Hepatocyte (in vitro differentiated cells): ENCODE measurements around the gene KBTBD8. TPM values are rescaled to one million over a fixed set of nuclear protein-coding genes. Genes with fewer than 3 reads are reported as not detected.

Source experiments
- DNase-seq: peaks from one replicate; pipeline ENCODE4 v3.0.0-alpha.2; 2016; ENCODE audit warnings: low spot score
- H2AFZ ChIP-seq: fragments of 200-600 bp; sonication (generic); 2 replicates; pipeline ENCODE4 v1.6.0; 2016; ENCODE audit warnings: antibody characterized with exemption, mild to moderate bottlenecking
- H3K27ac ChIP-seq: fragments of 200-600 bp; sonication (generic); 2 replicates; pipeline ENCODE4 v1.5.1; 2016; ENCODE audit warnings: mild to moderate bottlenecking
- H3K27me3 ChIP-seq: fragments of 200-600 bp; sonication (generic); 2 replicates; pipeline ENCODE4 v1.6.1; 2016
- H3K36me3 ChIP-seq: fragments of 200-600 bp; sonication (generic); replicated peaks from 2 replicates; pipeline ENCODE4 v1.5.1; 2016; ENCODE audit warnings: low read depth; ENCODE audit not compliant: insufficient read depth
- H3K4me1 ChIP-seq: fragments of 200-600 bp; sonication (generic); 2 replicates; pipeline ENCODE4 v1.5.1; 2016; ENCODE audit warnings: mild to moderate bottlenecking, moderate library complexity; ENCODE audit not compliant: insufficient read depth
- H3K4me2 ChIP-seq: fragments of 200-600 bp; sonication (generic); 2 replicates; pipeline ENCODE4 v1.6.0; 2016
- H3K4me3 ChIP-seq: fragments of 200-600 bp; sonication (generic); 2 replicates; pipeline ENCODE4 v1.5.1; 2016; ENCODE audit warnings: mild to moderate bottlenecking
- H3K79me2 ChIP-seq: fragments of 200-600 bp; sonication (generic); 2 replicates; pipeline ENCODE4 v1.6.0; 2017; ENCODE audit warnings: mild to moderate bottlenecking
- H3K9me2 ChIP-seq: fragments of 200-600 bp; sonication (generic); replicated peaks from 2 replicates; pipeline ENCODE4 v1.6.0; 2017; ENCODE audit warnings: mild to moderate bottlenecking; ENCODE audit not compliant: insufficient read depth
- H3K9me3 ChIP-seq: fragments of 200-600 bp; sonication (generic); 2 replicates; pipeline ENCODE4 v1.5.1; 2016; ENCODE audit warnings: low read depth, mild to moderate bottlenecking
- H4K20me1 ChIP-seq: fragments of 200-600 bp; sonication (generic); 2 replicates; pipeline ENCODE4 v1.6.0; 2016; ENCODE audit warnings: mild to moderate bottlenecking; ENCODE audit not compliant: insufficient read depth, poor library complexity, severe bottlenecking
- EZH2 ChIP-seq: fragments of 200-600 bp; sonication (generic); IDR thresholded peaks from 2 replicates; pipeline ENCODE4 v1.6.1; 2016; ENCODE audit warnings: antibody characterized with exemption, mild to moderate bottlenecking, borderline replicate concordance
- EZH2phosphoT487 ChIP-seq: fragments of 200-600 bp; sonication (generic); IDR thresholded peaks from one replicate; pipeline ENCODE4 v1.6.1; 2018; ENCODE audit warnings: antibody characterized with exemption, mild to moderate bottlenecking, low read depth, moderate library complexity; ENCODE audit not compliant: unreplicated experiment, severe bottlenecking
- WGBS: methylation state at CpG from one replicate; pipeline ENCODE4 v1.1.6; 2016; ENCODE audit warnings: low lambda C conversion rate; ENCODE audit errors: missing lambda C conversion rate; 5-methylcytosine and 5-hydroxymethylcytosine counted together
- polyA plus RNA-seq: library from polyadenylated mRNA; unstranded; fragments of >200 nt; fragmentation: Nextera tagmentation; extraction: Ambion mirVana; gene quantifications from 2 replicates; pipeline ENCODE4 v1.2.1, GENCODE V29; 2016
- total RNA-seq: library from RNA; depleted of rRNA; stranded (reverse); fragments of >200 nt; gene quantifications from 2 replicates; pipeline ENCODE4 v1.2.3, GENCODE V29; 2014
- TF ChIP-seq, protein P1 (sequence below): fragments of 200-600 bp; sonication (generic); IDR thresholded peaks from 2 replicates; pipeline ENCODE4 v1.5.1; 2016; ENCODE audit warnings: antibody characterized with exemption, mild to moderate bottlenecking; ENCODE audit not compliant: poor library complexity

Gene KBTBD8
- total and polyA plus RNA-seq, 2 experiments from 2014 or later: 3.9 to 14.2 TPM

DNA sequence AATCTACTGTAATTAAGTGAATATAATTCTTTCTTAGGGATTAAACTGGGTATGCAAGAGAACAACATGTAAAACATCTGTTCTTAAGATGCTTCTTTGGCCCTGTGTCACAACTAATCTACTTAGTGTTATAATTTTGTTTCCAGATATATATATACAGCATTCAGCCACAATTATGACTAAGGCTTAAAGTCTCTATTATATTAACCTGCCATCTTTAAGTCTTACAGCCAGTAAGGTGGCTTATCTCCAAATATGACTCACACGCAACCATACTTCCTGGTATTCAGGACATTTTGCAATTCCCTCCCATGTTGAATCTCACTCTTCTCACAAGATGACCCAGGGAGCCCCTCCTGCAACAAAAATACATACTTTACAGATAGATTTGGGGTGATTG lies 6.6 kb upstream of the KBTBD8 start:
- no peaks in the 10 kb centered on the region for H3K36me3 ChIP-seq
- no peaks in the 10 kb centered on the region for H3K4me1 ChIP-seq
- no peaks in the 10 kb centered on the region for H3K79me2 ChIP-seq
- WGBS: 83% methylated on average over 1 of the region's 1 CpG
- H3K9me2 ChIP-seq: no peaks in the 10 kb centered on the region
- H2AFZ ChIP-seq: no peak overlapping the region
- no peak overlapping the region for H3K4me2 ChIP-seq
- TF ChIP-seq EZH2 (no peak), EZH2phosphoT487 (no peak)
- TF ChIP-seq, protein P1, sequence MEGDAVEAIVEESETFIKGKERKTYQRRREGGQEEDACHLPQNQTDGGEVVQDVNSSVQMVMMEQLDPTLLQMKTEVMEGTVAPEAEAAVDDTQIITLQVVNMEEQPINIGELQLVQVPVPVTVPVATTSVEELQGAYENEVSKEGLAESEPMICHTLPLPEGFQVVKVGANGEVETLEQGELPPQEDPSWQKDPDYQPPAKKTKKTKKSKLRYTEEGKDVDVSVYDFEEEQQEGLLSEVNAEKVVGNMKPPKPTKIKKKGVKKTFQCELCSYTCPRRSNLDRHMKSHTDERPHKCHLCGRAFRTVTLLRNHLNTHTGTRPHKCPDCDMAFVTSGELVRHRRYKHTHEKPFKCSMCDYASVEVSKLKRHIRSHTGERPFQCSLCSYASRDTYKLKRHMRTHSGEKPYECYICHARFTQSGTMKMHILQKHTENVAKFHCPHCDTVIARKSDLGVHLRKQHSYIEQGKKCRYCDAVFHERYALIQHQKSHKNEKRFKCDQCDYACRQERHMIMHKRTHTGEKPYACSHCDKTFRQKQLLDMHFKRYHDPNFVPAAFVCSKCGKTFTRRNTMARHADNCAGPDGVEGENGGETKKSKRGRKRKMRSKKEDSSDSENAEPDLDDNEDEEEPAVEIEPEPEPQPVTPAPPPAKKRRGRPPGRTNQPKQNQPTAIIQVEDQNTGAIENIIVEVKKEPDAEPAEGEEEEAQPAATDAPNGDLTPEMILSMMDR: no peak
- no peaks in the 10 kb centered on the region for H3K9me3 ChIP-seq
- peaks cover 15% of the 10 kb centered on the region for H3K27me3 ChIP-seq
- H3K27ac ChIP-seq: no peak overlapping the region
- no peak overlapping the region for H3K4me3 ChIP-seq
- DNase-seq: peak; percentile 49
- H4K20me1 ChIP-seq: no peaks in the 10 kb centered on the region

DNA sequence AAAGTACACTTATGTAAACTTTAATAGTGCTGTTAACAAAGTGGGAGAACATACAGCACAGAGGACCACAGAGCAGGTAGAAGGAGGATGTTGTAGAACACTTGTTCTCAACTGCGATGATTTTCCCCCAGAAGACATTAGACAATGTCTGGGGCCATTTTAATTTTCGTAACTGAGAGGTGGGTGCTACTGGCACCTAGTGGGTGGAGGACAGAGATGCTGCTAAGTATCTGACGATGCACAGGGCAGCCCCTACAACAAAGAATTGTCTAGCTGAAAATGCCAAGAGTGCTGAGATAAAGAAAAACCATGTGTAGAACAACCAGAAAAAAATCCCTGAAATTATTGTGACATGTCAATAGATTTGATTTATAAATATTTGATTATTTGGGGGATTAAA lies 5.0 kb upstream of the KBTBD8 start:
- WGBS: 89% methylated on average over 3 of the region's 3 CpGs

DNA sequence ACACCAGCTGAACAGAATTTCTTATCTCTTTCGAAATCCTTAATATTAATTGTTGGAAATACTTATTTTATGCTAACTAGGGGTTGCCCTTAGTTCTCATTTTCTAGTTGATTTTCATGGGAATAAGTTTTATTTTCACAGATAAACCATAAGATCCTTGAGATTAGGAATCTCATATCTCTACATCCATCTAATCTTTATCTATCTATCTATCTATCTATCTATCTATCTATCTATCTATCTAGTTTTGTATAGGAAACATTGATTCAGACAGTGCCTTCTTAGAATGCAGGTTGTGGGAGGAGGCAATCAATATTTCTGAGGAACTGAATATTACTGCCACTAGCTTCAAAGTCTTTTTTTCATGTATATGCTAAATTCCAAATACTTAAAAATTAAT lies 3.5 kb upstream of the KBTBD8 start:
- Histone ChIP-seq H3K36me3 (no peaks in the 10 kb centered on the region), H3K9me2 (no peaks in the 10 kb centered on the region), H3K9me3 (no peaks in the 10 kb centered on the region), H3K27me3 (peaks cover 15% of the 10 kb centered on the region), H3K4me2 (no peak overlapping the region), H3K4me3 (no peak overlapping the region), H4K20me1 (no peaks in the 10 kb centered on the region), H3K27ac (no peak overlapping the region), H3K79me2 (no peaks in the 10 kb centered on the region), H2AFZ (no peak overlapping the region), H3K4me1 (peaks cover 4% of the 10 kb centered on the region)
- DNase-seq: no peak
- WGBS: 70% methylated on average over 1 of the region's 1 CpG
- TF ChIP-seq EZH2 (no peak), EZH2phosphoT487 (no peak)
- TF ChIP-seq, protein P1: no peak

More for the DNA sequence above, 5.0 kb upstream of the KBTBD8 start:
- H3K4me2 ChIP-seq: no peak overlapping the region
- H3K4me1 ChIP-seq: no peaks in the 10 kb centered on the region
- no peaks in the 10 kb centered on the region for H3K9me3 ChIP-seq
- no peaks in the 10 kb centered on the region for H4K20me1 ChIP-seq
- no peaks in the 10 kb centered on the region for H3K36me3 ChIP-seq
- H3K9me2 ChIP-seq: no peaks in the 10 kb centered on the region
- no peak overlapping the region for H2AFZ ChIP-seq
- no peak overlapping the region for H3K27ac ChIP-seq
- no peak for DNase-seq
- peaks cover 15% of the 10 kb centered on the region for H3K27me3 ChIP-seq
- TF ChIP-seq, protein P1: no peak
- no peak for TF ChIP-seq EZH2
- no peak for TF ChIP-seq EZH2phosphoT487
- H3K4me3 ChIP-seq: no peak overlapping the region
- no peaks in the 10 kb centered on the region for H3K79me2 ChIP-seq

DNA sequence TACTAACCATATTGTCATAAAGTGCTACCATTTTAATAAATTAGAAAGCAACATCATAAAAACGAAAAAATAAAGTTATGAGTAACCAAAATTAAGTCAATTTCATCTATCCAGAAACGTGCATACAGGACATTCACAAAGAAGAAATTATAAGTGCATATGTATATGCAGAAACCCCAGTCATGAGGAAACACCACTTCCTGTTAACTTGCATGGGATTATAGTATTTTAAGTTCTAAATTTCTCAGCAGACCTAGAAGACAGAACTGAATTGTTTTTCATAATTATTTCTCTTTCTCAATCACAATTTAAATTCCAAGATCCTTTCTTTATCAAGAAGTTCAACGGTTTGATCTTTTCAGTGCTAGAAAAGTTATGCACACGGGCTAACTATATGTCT lies 1.4 kb upstream of the KBTBD8 start:
- Histone ChIP-seq H3K9me3 (no peaks in the 10 kb centered on the region), H3K27ac (no peak overlapping the region), H3K4me1 (peaks cover 4% of the 10 kb centered on the region), H3K79me2 (peaks cover 2% of the 10 kb centered on the region), H4K20me1 (no peaks in the 10 kb centered on the region), H3K4me2 (no peak overlapping the region), H3K4me3 (no peak overlapping the region), H3K36me3 (no peaks in the 10 kb centered on the region), H2AFZ (no peak overlapping the region), H3K27me3 (peaks cover 15% of the 10 kb centered on the region), H3K9me2 (no peaks in the 10 kb centered on the region)
- TF ChIP-seq EZH2 (no peak), EZH2phosphoT487 (no peak)
- TF ChIP-seq, protein P1: no peak
- DNase-seq: no peak
- WGBS: 61% methylated on average over 4 of the region's 4 CpGs
